ENCODE results near the gene FAM117B. TPM values are rescaled to one million over a fixed set of nuclear protein-coding genes. Genes with fewer than 3 reads are reported as not detected.

FAM117B gene
- 2.1 TPM for total RNA-seq

DNA sequence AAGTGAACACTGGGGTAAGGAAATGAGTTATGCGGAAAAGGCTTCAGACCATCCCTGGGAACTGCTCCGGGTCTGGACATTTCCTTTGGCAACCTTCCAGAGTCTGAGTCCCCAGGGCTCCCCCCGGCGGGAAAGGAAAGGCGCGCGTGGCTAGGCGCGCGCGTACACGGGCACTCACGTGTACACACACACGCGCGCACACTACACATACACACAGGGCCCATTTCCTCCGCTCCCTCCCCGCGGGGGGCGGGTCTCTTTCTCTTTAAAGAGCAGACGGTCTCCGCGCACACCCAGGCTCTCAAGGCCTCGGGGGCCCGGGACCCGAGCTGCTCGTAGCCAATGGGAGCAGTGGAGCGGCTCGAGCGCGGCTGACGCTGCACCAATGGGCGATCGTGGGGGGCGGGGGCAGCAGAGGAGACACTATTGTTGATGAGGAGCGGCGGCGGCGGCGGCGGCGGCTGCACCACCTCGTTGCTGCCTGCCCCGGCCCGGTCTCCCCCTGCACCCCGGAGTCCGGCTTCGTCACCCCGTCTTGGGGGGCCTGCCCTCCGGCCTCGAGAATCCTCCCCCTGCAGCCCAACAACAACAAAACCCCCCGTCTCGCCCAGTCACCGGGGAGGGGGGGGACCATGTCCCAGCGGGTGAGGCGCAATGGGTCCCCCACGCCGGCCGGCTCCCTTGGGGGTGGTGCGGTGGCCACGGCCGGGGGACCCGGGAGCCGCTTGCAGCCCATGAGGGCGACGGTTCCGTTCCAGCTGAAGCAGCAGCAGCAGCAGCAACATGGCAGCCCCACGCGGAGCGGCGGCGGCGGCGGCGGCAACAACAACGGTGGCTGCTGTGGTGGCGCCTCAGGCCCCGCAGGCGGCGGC lies at the start of gene FAM117B:
FAM117B (plus strand) TSS at position 414 of the 872 bp plus-strand sequence; CDS start at position 633, 219 bp downstream.
- H3K27me3 ChIP-seq (ENCODE audit: control insufficient read depth in 3 of 3, insufficient read depth in 3 of 3, low read length in 3 of 3), result no peaks in the 10 kb centered on the region
- H3K36me3 ChIP-seq (ENCODE audit: control insufficient read depth in 3 of 3, insufficient read depth in 3 of 3, low read length in 3 of 3), result no peaks in the 10 kb centered on the region
- peak within 1 kb of the TSS; percentile 69 to 86 (median 80) for H3K4me3 ChIP-seq (ENCODE audit: low read length in 3 of 3)
- H3K4me1 ChIP-seq (ENCODE audit: control insufficient read depth in 3 of 3, insufficient read depth in 3 of 3, low read length in 3 of 3), result peaks cover 2 to 11% (median 5%) of the 10 kb centered on the region in 3 donors
- H3K9me3 ChIP-seq (ENCODE audit: control insufficient read depth in 3 of 3, low read length in 3 of 3), result no peaks in the 10 kb centered on the region
- H3K27ac ChIP-seq (ENCODE audit: low read depth, low read length), result peak within 1 kb of the TSS; percentile 76
- H3K9ac ChIP-seq (ENCODE audit: low read depth in 1 of 3, low read length in 3 of 3), result peak within 1 kb of the TSS; percentile 77 to 92 (median 81)

DNA sequence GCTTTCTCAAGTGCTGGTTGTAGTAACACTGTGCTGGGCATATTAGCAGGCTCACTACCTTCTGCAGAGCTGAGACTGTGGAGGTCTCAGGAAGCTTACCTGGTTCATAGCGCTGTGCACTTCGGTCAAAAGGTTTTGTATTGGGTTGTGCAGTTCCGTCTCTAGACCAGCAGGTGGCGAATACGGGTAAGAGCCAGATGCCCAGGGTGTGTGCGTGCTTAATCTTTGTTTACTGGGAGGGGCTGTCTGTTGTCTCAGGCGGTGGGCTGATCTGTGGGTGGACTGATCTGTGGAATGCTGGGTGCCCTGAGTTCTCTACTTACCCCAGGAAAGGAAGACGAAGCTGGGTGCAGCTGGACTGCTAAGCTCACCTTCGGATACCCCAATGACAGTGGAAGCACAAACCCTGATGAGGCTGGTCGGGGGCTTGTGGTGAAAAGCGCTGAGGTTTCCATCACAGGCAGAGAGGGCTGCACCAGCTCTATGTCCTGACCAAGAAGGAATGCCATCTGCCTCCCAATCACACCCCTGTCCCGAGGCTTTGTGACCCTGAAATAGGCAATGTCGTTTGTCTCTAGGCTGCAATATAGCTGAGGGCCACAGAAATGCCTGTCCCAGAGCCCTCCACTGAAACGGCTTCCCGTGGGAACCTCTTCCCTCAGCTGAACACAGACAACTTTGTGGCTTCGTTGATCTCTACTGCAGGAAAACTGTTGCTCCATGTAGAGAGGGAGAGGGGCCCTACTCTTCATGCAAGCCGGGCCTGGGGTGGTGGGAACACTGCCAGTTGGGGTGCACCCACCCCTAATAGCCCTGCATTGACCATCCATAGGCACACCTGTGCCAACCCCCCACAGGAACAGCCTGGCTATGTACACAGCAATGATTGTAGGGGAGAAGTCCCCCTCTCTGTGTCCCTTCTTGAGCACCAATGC lies 45.9 kb upstream of the FAM117B start:
- Histone ChIP-seq H3K27ac (ENCODE audit: low read depth, low read length) (no peak overlapping the region), H3K4me3 (ENCODE audit: low read length in 3 of 3) (peak overlapping the region; percentile 60 to 66 (median 61)), H3K27me3 (ENCODE audit: control insufficient read depth in 3 of 3, insufficient read depth in 3 of 3, low read length in 3 of 3) (no peaks in the 10 kb centered on the region), H3K9ac (ENCODE audit: low read depth in 1 of 3, low read length in 3 of 3) (peak overlapping the region; percentile 54 to 69 (median 54)), H3K4me1 (ENCODE audit: control insufficient read depth in 3 of 3, insufficient read depth in 3 of 3, low read length in 3 of 3) (peaks cover 8 to 10% (median 9%) of the 10 kb centered on the region in 3 donors), H3K9me3 (ENCODE audit: control insufficient read depth in 3 of 3, low read length in 3 of 3) (no peaks in the 10 kb centered on the region), H3K36me3 (ENCODE audit: control insufficient read depth in 3 of 3, insufficient read depth in 3 of 3, low read length in 3 of 3) (no peaks in the 10 kb centered on the region)

DNA sequence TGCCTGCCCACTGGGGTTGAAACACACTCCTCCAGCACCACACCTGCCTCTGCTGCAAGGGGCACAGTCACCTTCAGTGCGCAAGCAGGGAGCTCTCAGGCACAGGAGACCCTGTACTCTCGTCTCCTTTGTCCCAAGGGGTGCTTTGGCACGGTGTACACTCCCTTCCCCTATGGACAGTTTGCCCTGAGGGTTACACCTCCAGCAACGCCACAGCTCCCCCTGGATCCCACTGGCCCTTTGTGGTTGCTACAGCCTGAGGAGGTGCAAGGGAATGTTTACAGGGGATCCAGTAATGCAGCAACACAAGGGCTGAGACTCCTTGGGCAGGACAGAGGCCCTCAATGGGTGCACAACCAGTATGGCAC lies 45.2 kb upstream of the FAM117B start:
- Histone ChIP-seq H3K4me3 (ENCODE audit: low read length in 3 of 3) (no peak overlapping the region), H3K27me3 (ENCODE audit: control insufficient read depth in 3 of 3, insufficient read depth in 3 of 3, low read length in 3 of 3) (no peaks in the 10 kb centered on the region), H3K9me3 (ENCODE audit: control insufficient read depth in 3 of 3, low read length in 3 of 3) (no peaks in the 10 kb centered on the region), H3K4me1 (ENCODE audit: control insufficient read depth in 3 of 3, insufficient read depth in 3 of 3, low read length in 3 of 3) (peaks cover 8 to 10% (median 9%) of the 10 kb centered on the region in 3 donors), H3K36me3 (ENCODE audit: control insufficient read depth in 3 of 3, insufficient read depth in 3 of 3, low read length in 3 of 3) (no peaks in the 10 kb centered on the region), H3K9ac (ENCODE audit: low read depth in 1 of 3, low read length in 3 of 3) (no peak overlapping the region), H3K27ac (ENCODE audit: low read depth, low read length) (no peak overlapping the region)

DNA sequence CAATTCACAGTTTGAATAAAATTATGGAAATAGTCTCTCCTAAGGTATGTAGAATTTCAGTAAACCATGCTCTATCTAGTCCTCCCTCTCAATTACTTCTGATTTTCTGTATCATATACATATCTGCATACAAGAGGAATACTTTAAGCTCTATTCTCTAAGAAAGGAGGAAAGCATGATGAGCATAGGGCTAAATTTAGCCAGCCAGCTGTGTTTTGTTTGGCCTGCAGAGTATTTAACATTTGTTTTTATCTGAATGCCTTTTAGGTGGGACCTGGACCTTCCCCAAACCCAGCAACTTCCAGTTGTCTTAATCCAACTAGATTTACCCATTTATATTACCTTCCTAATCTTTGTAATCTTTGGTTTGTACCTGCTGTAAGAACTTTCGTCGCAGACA lies 42.2 kb upstream of the FAM117B start:
- no peak overlapping the region for H3K4me3 ChIP-seq (ENCODE audit: low read length in 3 of 3)
- H3K27me3 ChIP-seq (ENCODE audit: control insufficient read depth in 3 of 3, insufficient read depth in 3 of 3, low read length in 3 of 3), result no peaks in the 10 kb centered on the region
- no peak overlapping the region for H3K27ac ChIP-seq (ENCODE audit: low read depth, low read length)
- H3K9me3 ChIP-seq (ENCODE audit: control insufficient read depth in 3 of 3, low read length in 3 of 3), result no peaks in the 10 kb centered on the region
- no peak overlapping the region for H3K9ac ChIP-seq (ENCODE audit: low read depth in 1 of 3, low read length in 3 of 3)
- peaks cover 8 to 10% (median 9%) of the 10 kb centered on the region in 3 donors for H3K4me1 ChIP-seq (ENCODE audit: control insufficient read depth in 3 of 3, insufficient read depth in 3 of 3, low read length in 3 of 3)
- H3K36me3 ChIP-seq (ENCODE audit: control insufficient read depth in 3 of 3, insufficient read depth in 3 of 3, low read length in 3 of 3), result no peaks in the 10 kb centered on the region

DNA sequence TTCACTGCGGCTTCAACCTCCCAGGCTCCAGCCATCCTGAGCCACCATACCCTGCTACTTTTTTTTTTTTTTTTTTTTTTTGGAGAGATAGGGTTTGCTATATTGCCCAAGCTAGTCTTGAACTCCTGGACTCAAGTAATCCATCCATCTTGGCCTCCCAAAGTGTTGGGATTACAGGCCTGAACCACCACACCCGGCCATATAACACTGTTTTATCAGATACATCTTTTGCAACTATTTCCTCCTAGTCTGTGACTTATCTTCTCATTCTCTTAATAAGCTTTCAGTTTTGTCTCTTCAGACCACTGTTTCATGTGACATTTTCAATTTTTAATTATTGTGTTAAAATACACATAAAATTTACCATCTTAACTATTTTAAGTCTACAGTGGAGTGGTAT lies 35.7 kb upstream of the FAM117B start:
- no peaks in the 10 kb centered on the region for H3K36me3 ChIP-seq (ENCODE audit: control insufficient read depth in 3 of 3, insufficient read depth in 3 of 3, low read length in 3 of 3)
- H3K9ac ChIP-seq (ENCODE audit: low read depth in 1 of 3, low read length in 3 of 3), result no peak overlapping the region
- H3K9me3 ChIP-seq (ENCODE audit: control insufficient read depth in 3 of 3, low read length in 3 of 3), result no peaks in the 10 kb centered on the region
- no peak overlapping the region for H3K4me3 ChIP-seq (ENCODE audit: low read length in 3 of 3)
- no peak overlapping the region for H3K27ac ChIP-seq (ENCODE audit: low read depth, low read length)
- H3K4me1 ChIP-seq (ENCODE audit: control insufficient read depth in 3 of 3, insufficient read depth in 3 of 3, low read length in 3 of 3), result no peaks in the 10 kb centered on the region
- no peaks in the 10 kb centered on the region for H3K27me3 ChIP-seq (ENCODE audit: control insufficient read depth in 3 of 3, insufficient read depth in 3 of 3, low read length in 3 of 3)

DNA sequence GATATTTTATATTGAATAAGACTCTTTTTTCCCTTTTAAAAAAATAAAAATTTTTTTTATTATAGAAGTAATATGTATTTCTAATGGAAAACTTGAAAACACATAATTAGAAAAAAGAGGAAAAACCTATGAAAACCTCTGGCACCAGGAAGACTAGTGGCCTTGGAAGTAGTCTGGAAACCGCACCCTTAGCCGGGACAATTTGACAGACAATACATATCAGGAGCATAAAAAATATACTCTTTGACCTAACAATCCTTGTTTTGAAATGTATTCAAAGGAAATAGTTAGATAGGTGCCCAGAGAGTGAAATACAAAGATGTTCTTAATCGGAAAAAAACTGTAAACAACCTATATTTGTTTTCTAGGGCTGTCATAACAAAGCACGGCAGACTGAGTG lies 34.9 kb upstream of the FAM117B start:
- no peaks in the 10 kb centered on the region for H3K27me3 ChIP-seq (ENCODE audit: control insufficient read depth in 3 of 3, insufficient read depth in 3 of 3, low read length in 3 of 3)

DNA sequence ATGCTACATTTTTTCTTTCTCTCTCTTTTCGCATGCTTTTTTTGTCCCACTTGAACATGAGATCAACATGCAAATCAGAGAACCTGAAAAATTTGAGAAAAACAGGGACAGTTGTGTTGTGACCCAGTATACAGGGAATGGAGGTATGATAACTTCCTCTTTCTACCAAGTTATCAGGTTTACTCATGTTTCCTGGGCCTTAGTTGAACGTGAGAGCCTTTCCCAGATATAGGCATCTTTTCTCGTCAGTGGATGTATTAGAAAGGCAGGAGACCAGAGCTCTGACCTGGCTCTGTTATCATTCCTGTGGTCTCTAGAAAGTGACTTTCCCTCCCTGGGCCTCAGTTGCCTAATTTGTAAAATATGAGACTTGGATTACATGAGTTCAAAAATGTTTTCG lies 30.1 kb upstream of the FAM117B start:
- Histone ChIP-seq H3K27ac (ENCODE audit: low read depth, low read length) (no peak overlapping the region), H3K9me3 (ENCODE audit: control insufficient read depth in 3 of 3, low read length in 3 of 3) (no peaks in the 10 kb centered on the region), H3K4me3 (ENCODE audit: low read length in 3 of 3) (no peak overlapping the region), H3K36me3 (ENCODE audit: control insufficient read depth in 3 of 3, insufficient read depth in 3 of 3, low read length in 3 of 3) (no peaks in the 10 kb centered on the region), H3K4me1 (ENCODE audit: control insufficient read depth in 3 of 3, insufficient read depth in 3 of 3, low read length in 3 of 3) (no peaks in the 10 kb centered on the region), H3K27me3 (ENCODE audit: control insufficient read depth in 3 of 3, insufficient read depth in 3 of 3, low read length in 3 of 3) (no peaks in the 10 kb centered on the region), H3K9ac (ENCODE audit: low read depth in 1 of 3, low read length in 3 of 3) (no peak overlapping the region)

More for the DNA sequence above, 34.9 kb upstream of the FAM117B start:
- no peak overlapping the region for H3K9ac ChIP-seq (ENCODE audit: low read depth in 1 of 3, low read length in 3 of 3)
- H3K4me3 ChIP-seq (ENCODE audit: low read length in 3 of 3), result no peak overlapping the region
- no peaks in the 10 kb centered on the region for H3K4me1 ChIP-seq (ENCODE audit: control insufficient read depth in 3 of 3, insufficient read depth in 3 of 3, low read length in 3 of 3)
- H3K36me3 ChIP-seq (ENCODE audit: control insufficient read depth in 3 of 3, insufficient read depth in 3 of 3, low read length in 3 of 3), result no peaks in the 10 kb centered on the region
- H3K9me3 ChIP-seq (ENCODE audit: control insufficient read depth in 3 of 3, low read length in 3 of 3), result no peaks in the 10 kb centered on the region
- no peak overlapping the region for H3K27ac ChIP-seq (ENCODE audit: low read depth, low read length)

DNA sequence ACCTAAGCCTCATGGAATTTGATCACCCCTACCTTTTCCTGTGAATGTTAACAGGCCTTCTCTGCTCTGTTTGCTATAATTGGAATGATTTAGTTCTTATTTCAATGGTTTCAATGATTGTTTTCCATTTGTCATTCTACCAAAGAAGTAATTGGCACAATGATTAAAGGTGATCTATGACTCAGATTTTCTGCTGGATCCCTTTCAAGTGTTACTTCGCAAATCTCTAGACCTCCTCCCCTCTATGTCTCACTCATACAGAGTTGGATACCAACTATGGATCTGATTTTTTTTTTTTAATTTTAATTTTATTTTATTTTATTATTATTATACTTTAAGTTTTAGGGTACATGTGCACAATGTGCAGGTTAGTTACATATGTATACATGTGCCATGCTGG lies 29.6 kb upstream of the FAM117B start:
- H3K4me1 ChIP-seq (ENCODE audit: control insufficient read depth in 3 of 3, insufficient read depth in 3 of 3, low read length in 3 of 3), result no peaks in the 10 kb centered on the region
- H3K27ac ChIP-seq (ENCODE audit: low read depth, low read length), result no peak overlapping the region
- H3K27me3 ChIP-seq (ENCODE audit: control insufficient read depth in 3 of 3, insufficient read depth in 3 of 3, low read length in 3 of 3), result no peaks in the 10 kb centered on the region
- no peak overlapping the region for H3K9ac ChIP-seq (ENCODE audit: low read depth in 1 of 3, low read length in 3 of 3)
- H3K4me3 ChIP-seq (ENCODE audit: low read length in 3 of 3), result no peak overlapping the region
- no peaks in the 10 kb centered on the region for H3K36me3 ChIP-seq (ENCODE audit: control insufficient read depth in 3 of 3, insufficient read depth in 3 of 3, low read length in 3 of 3)
- H3K9me3 ChIP-seq (ENCODE audit: control insufficient read depth in 3 of 3, low read length in 3 of 3), result no peaks in the 10 kb centered on the region

DNA sequence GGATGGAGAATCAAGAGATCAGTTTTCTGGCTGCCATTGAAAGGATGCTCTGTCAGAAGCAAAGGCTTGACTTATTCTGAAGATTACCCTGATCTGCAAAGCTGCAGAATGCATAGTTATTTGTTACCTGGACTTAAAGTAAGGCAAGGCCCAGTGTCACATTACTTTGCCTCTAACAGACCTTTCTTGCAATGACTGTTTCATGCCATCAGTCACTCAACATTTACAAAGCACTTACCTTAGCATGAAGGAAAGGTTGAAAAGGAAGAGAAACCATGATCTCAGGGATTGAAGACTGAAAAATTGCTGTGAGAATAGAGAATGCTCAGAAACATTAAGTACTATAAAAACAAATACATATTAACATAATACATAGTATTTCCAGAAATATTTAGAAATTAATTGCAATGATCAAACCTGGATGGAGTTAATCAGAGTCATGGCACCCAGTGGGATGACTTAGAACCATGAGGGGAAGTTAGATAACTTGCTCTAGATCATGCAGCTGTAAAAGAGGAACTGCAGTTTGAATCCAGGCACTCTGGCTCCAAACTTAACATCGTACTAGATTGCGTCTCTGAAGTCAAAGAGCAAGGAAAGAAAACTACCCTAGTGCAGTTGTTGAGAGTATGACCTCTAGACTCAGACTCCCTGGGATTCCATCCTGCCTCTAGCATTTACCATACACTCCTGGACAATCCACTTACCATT lies 26.5 kb upstream of the FAM117B start:
- H3K4me3 ChIP-seq (ENCODE audit: low read length in 3 of 3), result no peak overlapping the region
- no peak overlapping the region for H3K9ac ChIP-seq (ENCODE audit: low read depth in 1 of 3, low read length in 3 of 3)
- no peaks in the 10 kb centered on the region for H3K27me3 ChIP-seq (ENCODE audit: control insufficient read depth in 3 of 3, insufficient read depth in 3 of 3, low read length in 3 of 3)
- no peaks in the 10 kb centered on the region for H3K9me3 ChIP-seq (ENCODE audit: control insufficient read depth in 3 of 3, low read length in 3 of 3)
- no peaks in the 10 kb centered on the region for H3K4me1 ChIP-seq (ENCODE audit: control insufficient read depth in 3 of 3, insufficient read depth in 3 of 3, low read length in 3 of 3)
- no peak overlapping the region for H3K27ac ChIP-seq (ENCODE audit: low read depth, low read length)
- H3K36me3 ChIP-seq (ENCODE audit: control insufficient read depth in 3 of 3, insufficient read depth in 3 of 3, low read length in 3 of 3), result no peaks in the 10 kb centered on the region

All from skeletal muscle tissue (tissue), 4 donors.